Fibroblast of lung (primary cell): ENCODE measurements around the gene SLC9A3.

Experiments used
- EZH2 ChIP-seq: IDR thresholded peaks from 2 replicates; pipeline ENCODE4 v1.5.1; 2012; ENCODE audit warnings: low read length, control low read depth, mild to moderate bottlenecking; ENCODE audit errors: missing control alignments
- TF ChIP-seq, protein P1 (sequence below), 2 donors: IDR thresholded peaks in 1 of 2; conservative IDR thresholded peaks in 1 of 2; 1 replicate in 1 of 2; 2 replicates in 1 of 2; pipeline ENCODE4 v1.5.1; 2011 to 2012; ENCODE audit warnings: low read length in 2 of 2, control low read depth in 1 of 2, inconsistent platforms in 1 of 2, low read depth in 1 of 2, mild to moderate bottlenecking in 1 of 2

GRCh38 chr5:516980-517379, 7.3 kb downstream of the SLC9A3 start:
- TF ChIP-seq, protein P1, sequence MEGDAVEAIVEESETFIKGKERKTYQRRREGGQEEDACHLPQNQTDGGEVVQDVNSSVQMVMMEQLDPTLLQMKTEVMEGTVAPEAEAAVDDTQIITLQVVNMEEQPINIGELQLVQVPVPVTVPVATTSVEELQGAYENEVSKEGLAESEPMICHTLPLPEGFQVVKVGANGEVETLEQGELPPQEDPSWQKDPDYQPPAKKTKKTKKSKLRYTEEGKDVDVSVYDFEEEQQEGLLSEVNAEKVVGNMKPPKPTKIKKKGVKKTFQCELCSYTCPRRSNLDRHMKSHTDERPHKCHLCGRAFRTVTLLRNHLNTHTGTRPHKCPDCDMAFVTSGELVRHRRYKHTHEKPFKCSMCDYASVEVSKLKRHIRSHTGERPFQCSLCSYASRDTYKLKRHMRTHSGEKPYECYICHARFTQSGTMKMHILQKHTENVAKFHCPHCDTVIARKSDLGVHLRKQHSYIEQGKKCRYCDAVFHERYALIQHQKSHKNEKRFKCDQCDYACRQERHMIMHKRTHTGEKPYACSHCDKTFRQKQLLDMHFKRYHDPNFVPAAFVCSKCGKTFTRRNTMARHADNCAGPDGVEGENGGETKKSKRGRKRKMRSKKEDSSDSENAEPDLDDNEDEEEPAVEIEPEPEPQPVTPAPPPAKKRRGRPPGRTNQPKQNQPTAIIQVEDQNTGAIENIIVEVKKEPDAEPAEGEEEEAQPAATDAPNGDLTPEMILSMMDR (conservative IDR thresholded peaks at IDR 0.05 in 1 of 2, IDR thresholded peaks at IDR 0.05 in 1 of 2; ENCODE audit: low read depth in 1 of 2, low read length in 2 of 2), result no peak
- TF ChIP-seq EZH2, result no peak
